ENCODE data around the gene ZNF679.
A peak's percentile ranks its signal among the peaks of the same experiment; 100 is the strongest.

Gene ZNF679

DNA sequence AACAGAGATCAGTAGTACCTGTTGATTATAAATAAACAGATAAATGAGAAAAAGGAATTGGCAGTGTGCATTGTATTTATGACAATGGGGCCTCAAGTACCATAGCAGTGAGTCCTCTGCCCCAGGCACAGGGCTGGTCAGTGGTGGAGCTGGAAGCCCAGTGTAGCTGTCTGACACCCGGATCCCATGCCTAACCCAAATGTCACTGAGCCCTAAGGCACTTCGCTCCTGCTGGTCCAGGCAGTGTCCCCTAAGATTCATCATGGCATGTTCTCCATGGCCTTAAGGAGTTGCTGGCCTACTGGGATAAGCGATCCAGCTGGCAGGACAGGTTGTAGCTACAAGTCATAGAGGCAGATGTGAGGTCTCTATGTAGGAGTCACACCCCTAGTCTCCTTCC lies 82.2 kb downstream of the ZNF679 start:
- no peak for DNase-seq (ENCODE audit: low read depth in 1 of 2, low spot score in 1 of 2)
- TF ChIP-seq GABPA (IDR thresholded peaks at IDR 0.05; ENCODE audit: low read depth) = no peak
- TF ChIP-seq, protein P1, sequence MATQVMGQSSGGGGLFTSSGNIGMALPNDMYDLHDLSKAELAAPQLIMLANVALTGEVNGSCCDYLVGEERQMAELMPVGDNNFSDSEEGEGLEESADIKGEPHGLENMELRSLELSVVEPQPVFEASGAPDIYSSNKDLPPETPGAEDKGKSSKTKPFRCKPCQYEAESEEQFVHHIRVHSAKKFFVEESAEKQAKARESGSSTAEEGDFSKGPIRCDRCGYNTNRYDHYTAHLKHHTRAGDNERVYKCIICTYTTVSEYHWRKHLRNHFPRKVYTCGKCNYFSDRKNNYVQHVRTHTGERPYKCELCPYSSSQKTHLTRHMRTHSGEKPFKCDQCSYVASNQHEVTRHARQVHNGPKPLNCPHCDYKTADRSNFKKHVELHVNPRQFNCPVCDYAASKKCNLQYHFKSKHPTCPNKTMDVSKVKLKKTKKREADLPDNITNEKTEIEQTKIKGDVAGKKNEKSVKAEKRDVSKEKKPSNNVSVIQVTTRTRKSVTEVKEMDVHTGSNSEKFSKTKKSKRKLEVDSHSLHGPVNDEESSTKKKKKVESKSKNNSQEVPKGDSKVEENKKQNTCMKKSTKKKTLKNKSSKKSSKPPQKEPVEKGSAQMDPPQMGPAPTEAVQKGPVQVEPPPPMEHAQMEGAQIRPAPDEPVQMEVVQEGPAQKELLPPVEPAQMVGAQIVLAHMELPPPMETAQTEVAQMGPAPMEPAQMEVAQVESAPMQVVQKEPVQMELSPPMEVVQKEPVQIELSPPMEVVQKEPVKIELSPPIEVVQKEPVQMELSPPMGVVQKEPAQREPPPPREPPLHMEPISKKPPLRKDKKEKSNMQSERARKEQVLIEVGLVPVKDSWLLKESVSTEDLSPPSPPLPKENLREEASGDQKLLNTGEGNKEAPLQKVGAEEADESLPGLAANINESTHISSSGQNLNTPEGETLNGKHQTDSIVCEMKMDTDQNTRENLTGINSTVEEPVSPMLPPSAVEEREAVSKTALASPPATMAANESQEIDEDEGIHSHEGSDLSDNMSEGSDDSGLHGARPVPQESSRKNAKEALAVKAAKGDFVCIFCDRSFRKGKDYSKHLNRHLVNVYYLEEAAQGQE (IDR thresholded peaks at IDR 0.05; ENCODE audit: insufficient replicate concordance, low read depth) = no peak
- TF ChIP-seq SPI1 (IDR thresholded peaks at IDR 0.05; ENCODE audit: borderline replicate concordance, low read depth) = no peak
- TF ChIP-seq POLR2AphosphoS5 (IDR thresholded peaks at IDR 0.05; ENCODE audit: low read depth) = no peak
- TF ChIP-seq, protein P2, sequence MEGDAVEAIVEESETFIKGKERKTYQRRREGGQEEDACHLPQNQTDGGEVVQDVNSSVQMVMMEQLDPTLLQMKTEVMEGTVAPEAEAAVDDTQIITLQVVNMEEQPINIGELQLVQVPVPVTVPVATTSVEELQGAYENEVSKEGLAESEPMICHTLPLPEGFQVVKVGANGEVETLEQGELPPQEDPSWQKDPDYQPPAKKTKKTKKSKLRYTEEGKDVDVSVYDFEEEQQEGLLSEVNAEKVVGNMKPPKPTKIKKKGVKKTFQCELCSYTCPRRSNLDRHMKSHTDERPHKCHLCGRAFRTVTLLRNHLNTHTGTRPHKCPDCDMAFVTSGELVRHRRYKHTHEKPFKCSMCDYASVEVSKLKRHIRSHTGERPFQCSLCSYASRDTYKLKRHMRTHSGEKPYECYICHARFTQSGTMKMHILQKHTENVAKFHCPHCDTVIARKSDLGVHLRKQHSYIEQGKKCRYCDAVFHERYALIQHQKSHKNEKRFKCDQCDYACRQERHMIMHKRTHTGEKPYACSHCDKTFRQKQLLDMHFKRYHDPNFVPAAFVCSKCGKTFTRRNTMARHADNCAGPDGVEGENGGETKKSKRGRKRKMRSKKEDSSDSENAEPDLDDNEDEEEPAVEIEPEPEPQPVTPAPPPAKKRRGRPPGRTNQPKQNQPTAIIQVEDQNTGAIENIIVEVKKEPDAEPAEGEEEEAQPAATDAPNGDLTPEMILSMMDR (IDR thresholded peaks at IDR 0.05; ENCODE audit: insufficient read depth, low read length) = no peak
- no peak overlapping the region for H3K27ac ChIP-seq (replicated peaks)
- H3K27me3 ChIP-seq (ENCODE audit: insufficient read depth, poor library complexity, severe bottlenecking) = no peaks in the 10 kb centered on the region
- H3K4me3 ChIP-seq (replicated peaks; ENCODE audit: insufficient read depth, low read length) = no peak overlapping the region

DNA sequence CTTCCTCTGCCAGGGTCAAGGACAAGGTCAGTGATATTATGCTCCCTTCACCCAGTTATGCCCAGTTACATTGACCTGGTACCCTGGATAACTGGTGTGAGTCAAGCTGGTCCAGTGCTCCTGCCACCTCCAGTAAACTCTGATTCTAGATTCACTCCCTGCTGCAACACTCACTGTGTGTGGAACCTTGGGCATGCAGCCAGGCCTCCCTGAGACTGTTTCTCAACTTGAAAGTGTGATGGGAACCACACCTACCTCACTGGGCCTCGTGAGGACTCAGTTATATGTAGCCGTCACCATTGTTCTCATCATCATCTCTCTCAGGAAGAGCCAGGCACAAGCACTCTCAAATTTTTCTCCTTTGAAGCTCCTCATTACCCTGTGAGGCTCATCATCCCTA lies 84.6 kb downstream of the ZNF679 start:
- no peaks in the 10 kb centered on the region for H3K27me3 ChIP-seq (ENCODE audit: insufficient read depth, poor library complexity, severe bottlenecking)
- no peak overlapping the region for H3K4me3 ChIP-seq (replicated peaks; ENCODE audit: insufficient read depth, low read length)
- no peak for TF ChIP-seq GABPA (IDR thresholded peaks at IDR 0.05; ENCODE audit: low read depth)
- TF ChIP-seq, protein P1 (IDR thresholded peaks at IDR 0.05; ENCODE audit: insufficient replicate concordance, low read depth) = no peak
- no peak for TF ChIP-seq POLR2AphosphoS5 (IDR thresholded peaks at IDR 0.05; ENCODE audit: low read depth)
- TF ChIP-seq, protein P2 (IDR thresholded peaks at IDR 0.05; ENCODE audit: insufficient read depth, low read length) = no peak
- no peak for TF ChIP-seq SPI1 (IDR thresholded peaks at IDR 0.05; ENCODE audit: borderline replicate concordance, low read depth)
- H3K27ac ChIP-seq (replicated peaks) = no peak overlapping the region
- no peak for DNase-seq (ENCODE audit: low read depth in 1 of 2, low spot score in 1 of 2)

- Histone ChIP-seq H3K4me3 (replicated peaks; ENCODE audit: insufficient read depth, low read length) (peak within 1 kb of the TSS; percentile 50), H3K27ac (replicated peaks) (peak within 1 kb of the TSS; percentile 95), H3K27me3 (ENCODE audit: insufficient read depth, poor library complexity, severe bottlenecking) (no peaks in the 10 kb centered on the region)
- peak; percentile 79 to 95 for DNase-seq (ENCODE audit: low read depth in 1 of 2, low spot score in 1 of 2)
- TF ChIP-seq SPI1 (IDR thresholded peaks at IDR 0.05; ENCODE audit: borderline replicate concordance, low read depth) (peak; percentile 57; the same call in 1 of the 2 replicates), POLR2AphosphoS5 (IDR thresholded peaks at IDR 0.05; ENCODE audit: low read depth) (peak; percentile 73), GABPA (IDR thresholded peaks at IDR 0.05; ENCODE audit: low read depth) (peak; percentile 53; the same call in 1 of the 2 replicates)
- TF ChIP-seq, protein P2 (IDR thresholded peaks at IDR 0.05; ENCODE audit: insufficient read depth, low read length) = no peak
- TF ChIP-seq, protein P1 (IDR thresholded peaks at IDR 0.05; ENCODE audit: insufficient replicate concordance, low read depth) = peak; percentile 56
Measured at GRCh38 chr7:64313740-64314491, 85.6 kb downstream of the ZNF679 start, which contains the start of gene ZNF736. TSS of gene ZNF736 (plus strand) at chr7:64313961. CDS start at chr7:64314151, 190 bp downstream.
